Measurements from ENCODE around the gene CBLB.
"Not testable (repeated sequence)": the region's sequence is repeated elsewhere in the genome, so short reads cannot be mapped to it uniquely, and the experiment has no call there.

The CBLB gene

GRCh38 chr3:105755121-105755886 lies 113.5 kb downstream of the CBLB start:
- no peak for DNase-seq (ENCODE audit: low read depth)

- no peak for DNase-seq (ENCODE audit: low read depth)
Observed at GRCh38 chr3:105752791-105753415, 115.9 kb downstream of the CBLB start.

- no peak for DNase-seq (ENCODE audit: low read depth)
Observed at GRCh38 chr3:105747696-105748095, 121.1 kb downstream of the CBLB start.

GRCh38 chr3:105747060-105747541 lies 121.7 kb downstream of the CBLB start:
- no peak for DNase-seq (ENCODE audit: low read depth)

- no peak for DNase-seq (ENCODE audit: low read depth)
Observed at GRCh38 chr3:105746231-105746996, 122.4 kb downstream of the CBLB start.

GRCh38 chr3:105745046-105745445 lies 123.8 kb downstream of the CBLB start:
- DNase-seq (ENCODE audit: low read depth), result no peak

- DNase-seq (ENCODE audit: low read depth), result no peak
Observed at GRCh38 chr3:105744202-105744601, 124.6 kb downstream of the CBLB start.

GRCh38 chr3:105733356-105733755 lies 135.5 kb downstream of the CBLB start:
- no peak for DNase-seq (ENCODE audit: low read depth)

GRCh38 chr3:105731686-105732085 lies 137.1 kb downstream of the CBLB start:
- no peak for DNase-seq (ENCODE audit: low read depth)

GRCh38 chr3:105730801-105731354 lies 137.9 kb downstream of the CBLB start:
- DNase-seq (ENCODE audit: low read depth), result no peak

GRCh38 chr3:105729667-105730066 lies 139.1 kb downstream of the CBLB start:
- DNase-seq (ENCODE audit: low read depth), result no peak

- no peak for DNase-seq (ENCODE audit: low read depth)
Observed at GRCh38 chr3:105728771-105729312, 140.0 kb downstream of the CBLB start.

GRCh38 chr3:105727036-105727435 lies 141.8 kb downstream of the CBLB start:
- DNase-seq (ENCODE audit: low read depth), result not testable (repeated sequence)

- no peak for DNase-seq (ENCODE audit: low read depth)
Observed at GRCh38 chr3:105722943-105723556, 145.8 kb downstream of the CBLB start.

- DNase-seq (ENCODE audit: low read depth), result no peak
Observed at GRCh38 chr3:105719791-105720190, 149.0 kb downstream of the CBLB start.

- no peak for DNase-seq (ENCODE audit: low read depth)
Observed at GRCh38 chr3:105715372-105715771, 153.4 kb downstream of the CBLB start.

GRCh38 chr3:105714453-105714852 lies 154.4 kb downstream of the CBLB start:
- DNase-seq (ENCODE audit: low read depth), result no peak

GRCh38 chr3:105708980-105709379 lies 159.8 kb downstream of the CBLB start:
- DNase-seq (ENCODE audit: low read depth), result no peak

GRCh38 chr3:105707009-105707408 lies 161.8 kb downstream of the CBLB start:
- no peak for DNase-seq (ENCODE audit: low read depth)

GRCh38 chr3:105704726-105705410 lies 163.9 kb downstream of the CBLB start:
- DNase-seq (ENCODE audit: low read depth), result no peak

GRCh38 chr3:105700575-105700974 lies 168.2 kb downstream of the CBLB start:
- no peak for DNase-seq (ENCODE audit: low read depth)
